SK-N-MC (cell line): Measurements from ENCODE around the gene TRIM74.
"Not testable (repeated sequence)": the region's sequence is repeated elsewhere in the genome, so short reads cannot be mapped to it uniquely, and the experiment has no call there.

ENCODE experiments used
- EZH2 ChIP-seq: fragments of 200-600 bp; sonication (generic); IDR thresholded peaks from one replicate; pipeline ENCODE4 v1.6.1; 2017; ENCODE audit warnings: antibody characterized with exemption
- POLR2AphosphoS5 ChIP-seq: IDR thresholded peaks from 2 replicates; pipeline ENCODE4 v1.6.1; 2012; ENCODE audit warnings: mild to moderate bottlenecking, low read depth, low read length, borderline replicate concordance

DNA sequence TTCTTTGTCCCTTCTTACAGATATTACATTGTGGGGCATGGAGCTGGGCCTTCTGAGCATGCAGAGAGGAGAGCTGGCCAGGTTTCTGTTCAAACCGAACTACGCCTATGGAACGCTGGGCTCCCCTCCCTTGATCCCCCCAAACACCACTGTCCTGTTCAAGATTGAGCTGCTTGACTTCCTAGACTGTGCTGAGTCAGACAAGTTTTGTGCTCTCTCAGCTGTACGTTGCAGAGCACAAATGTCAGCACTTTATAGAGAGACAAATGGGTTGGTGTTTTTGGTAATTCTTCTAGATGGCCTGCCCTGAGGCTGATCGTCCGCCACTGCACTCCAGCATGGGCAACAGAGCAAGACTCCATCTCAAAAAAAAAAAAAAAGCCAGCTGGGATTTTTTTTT is 2.2 kb upstream of the TRIM74 start:
- TF ChIP-seq POLR2AphosphoS5, EZH2: not testable (repeated sequence)
